GM04503 (cell line): ENCODE data around the gene SREK1.

Source experiments
- DNase-seq: peaks from one replicate; pipeline ENCODE4 v3.0.0-alpha.2; 2012; ENCODE audit warnings: low read depth

The SREK1 gene

DNA sequence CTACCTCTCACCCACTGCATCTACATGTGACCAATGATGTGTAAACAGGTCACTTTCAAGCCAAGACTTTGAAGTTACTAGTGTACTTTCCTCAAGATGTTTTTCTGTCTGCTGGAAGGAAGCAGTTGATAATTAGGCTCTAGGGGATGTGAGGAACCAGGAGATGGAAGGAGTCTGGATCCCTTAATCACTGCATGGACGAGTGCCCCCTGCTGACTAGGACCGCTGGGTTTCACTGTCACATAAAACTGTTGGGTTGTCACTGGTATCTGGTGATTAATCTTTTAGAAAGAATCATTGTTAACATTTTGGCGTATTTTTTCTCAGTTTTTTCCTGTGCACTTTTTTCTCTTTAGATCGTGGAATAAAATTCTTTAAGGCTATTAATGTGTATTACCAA, 79.5 kb downstream of the SREK1 start:
- DNase-seq, result no peak

DNA sequence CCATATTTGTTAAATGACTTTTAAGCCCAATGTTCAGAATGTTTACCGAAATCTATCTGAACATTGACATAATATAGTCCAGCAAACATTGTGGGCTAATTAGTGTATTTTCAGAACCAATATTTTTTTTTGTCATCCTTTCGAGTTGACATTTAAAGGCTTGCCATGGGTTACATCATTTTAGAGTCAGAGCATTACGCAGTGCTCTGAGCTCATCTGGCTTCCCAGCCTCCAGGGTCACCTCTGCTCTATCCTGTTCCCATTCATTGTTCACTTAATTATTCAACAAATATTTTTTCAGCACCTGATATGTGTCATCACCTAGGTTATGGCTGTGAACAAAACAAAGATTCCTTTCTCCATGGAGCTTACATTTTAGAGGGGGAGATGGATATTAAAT, 80.2 kb downstream of the SREK1 start:
- DNase-seq, result no peak

DNA sequence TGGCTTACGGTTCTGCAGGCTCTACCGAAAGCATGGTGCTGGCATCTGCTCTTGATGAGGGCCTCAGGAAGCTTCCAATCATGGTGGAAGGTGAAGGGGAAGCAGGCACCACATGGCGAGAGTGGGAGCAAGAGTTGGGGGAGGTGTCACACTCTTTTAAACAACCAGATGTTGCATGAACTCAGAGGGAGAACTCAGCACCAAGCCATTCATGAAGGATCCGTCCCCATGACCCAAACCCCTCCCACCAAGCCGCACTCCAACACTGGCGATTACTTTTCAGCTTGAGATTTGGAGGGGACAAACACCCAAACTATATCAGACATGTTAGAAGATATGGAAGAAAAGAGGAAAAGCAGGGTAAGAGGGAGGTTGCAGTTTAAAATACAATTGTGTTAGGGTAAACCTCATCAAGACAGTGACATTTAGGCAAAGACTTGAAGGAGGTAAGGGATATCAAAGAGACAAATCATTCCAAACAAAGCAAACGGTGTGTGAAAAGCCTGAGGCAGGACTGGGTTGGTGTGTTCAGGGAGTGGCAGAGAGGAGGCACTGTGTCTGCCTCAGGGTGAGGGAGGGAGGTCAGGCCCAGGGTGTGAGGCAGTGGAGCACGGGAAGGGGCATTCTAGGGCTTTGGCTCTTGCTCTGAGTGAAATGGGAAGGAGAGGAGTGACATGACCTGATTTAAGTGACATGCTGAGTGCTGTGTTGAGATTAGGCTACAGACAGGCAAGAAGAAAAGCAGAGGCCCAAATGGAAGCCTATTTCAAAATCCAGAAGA, 80.9 kb downstream of the SREK1 start:
- no peak for DNase-seq

DNA sequence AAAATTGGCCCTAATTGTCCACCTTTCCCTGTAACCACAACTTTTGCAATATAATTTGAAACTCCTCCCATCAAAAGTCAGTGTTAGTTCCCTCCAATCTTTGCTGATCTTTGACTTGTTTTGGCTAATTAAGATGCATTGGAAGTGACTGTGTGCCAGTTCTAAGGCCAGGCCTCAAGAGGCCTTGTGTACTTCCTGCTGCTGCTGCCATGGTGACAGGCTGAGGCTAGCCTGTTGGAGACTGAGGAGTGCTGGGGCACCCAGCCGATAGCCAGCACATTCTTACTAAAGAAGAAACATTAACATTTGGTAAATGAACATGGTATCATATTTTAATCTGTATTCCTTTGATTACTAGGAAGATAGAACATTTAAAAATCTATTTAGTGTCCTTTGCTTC, 86.5 kb downstream of the SREK1 start:
- no peak for DNase-seq

DNA sequence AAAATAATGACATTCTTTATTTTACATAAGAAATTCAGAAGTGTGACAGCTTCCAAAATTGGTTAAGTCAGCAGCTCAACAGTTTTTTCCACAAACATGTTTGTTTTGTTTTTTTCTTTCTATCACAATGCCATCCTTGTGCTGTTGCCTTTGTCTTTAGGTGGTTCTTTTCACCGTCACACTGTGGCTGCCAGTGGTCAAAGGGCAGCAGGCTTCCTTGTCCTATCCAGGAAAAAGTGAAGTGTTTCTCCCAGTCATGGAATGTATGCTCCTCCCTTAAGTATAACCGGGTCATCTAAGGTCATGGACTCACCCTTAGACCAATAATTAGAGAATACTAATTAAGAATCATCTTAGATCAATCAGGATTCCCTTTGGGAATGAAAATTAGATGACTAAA, 87.4 kb downstream of the SREK1 start:
- DNase-seq, result no peak

DNA sequence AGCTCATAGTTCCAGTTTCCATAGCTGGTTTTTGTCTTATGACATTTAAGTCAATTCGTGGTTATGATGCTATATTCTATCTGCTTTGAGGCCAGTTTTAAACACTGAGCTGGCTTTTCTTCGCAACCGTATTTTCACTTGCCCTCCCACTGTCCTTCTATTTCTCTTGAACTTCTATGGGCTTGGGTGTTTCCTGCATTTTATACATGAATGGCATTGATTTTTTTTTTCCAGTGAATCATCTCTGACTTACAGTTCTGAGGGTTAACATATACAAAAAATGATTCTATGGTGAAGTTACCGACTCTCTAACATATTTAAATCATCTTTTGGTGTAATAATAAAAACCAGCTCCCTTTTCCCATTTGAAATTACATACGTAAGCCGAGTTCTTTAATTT, 88.2 kb downstream of the SREK1 start:
- DNase-seq, result no peak

DNA sequence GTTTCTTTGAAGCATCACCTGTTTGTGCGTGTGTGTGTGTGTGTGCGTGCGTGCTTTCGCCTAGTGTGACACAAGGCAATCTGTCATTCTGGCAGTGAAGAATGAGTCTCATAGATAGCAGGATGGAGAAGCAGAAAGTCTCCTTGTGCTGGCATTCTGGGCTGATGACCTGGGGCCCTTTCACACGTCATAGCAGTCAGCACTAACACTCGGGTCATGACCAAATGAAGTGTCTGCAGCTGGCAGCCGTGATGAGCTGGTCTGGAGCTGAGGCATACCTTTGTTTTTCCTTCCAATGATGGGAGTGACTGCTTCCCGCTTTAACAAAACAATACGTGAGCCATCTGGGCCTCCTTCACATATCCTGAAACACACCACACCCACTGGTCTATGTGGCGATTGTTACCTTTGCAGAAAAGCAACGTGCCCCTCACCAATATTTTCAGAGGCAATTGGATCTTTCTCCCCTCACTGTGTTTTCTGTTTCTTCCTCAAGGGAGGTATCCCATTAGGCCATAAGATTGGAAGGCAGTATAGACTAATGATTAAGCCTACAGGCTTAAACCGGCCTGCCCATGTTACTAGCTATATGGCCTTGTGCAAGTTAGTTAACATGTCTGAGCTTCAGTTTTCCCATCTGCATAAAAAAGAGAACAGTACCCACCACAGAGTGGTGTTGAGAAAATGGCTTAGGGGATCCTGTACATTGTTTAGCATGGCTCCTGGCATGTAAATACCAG, 88.8 kb downstream of the SREK1 start:
- no peak for DNase-seq
